ENCODE measurements around the gene ZNF213. TPM values are rescaled to one million over a fixed set of nuclear protein-coding genes. Genes with fewer than 3 reads are reported as not detected.
A peak's percentile ranks its signal among the peaks of the same experiment; 100 is the strongest.

Gene ZNF213
- total RNA-seq, 1 experiment from 2014 or later, result 15.9 TPM

GRCh38 chr16:3129137-3130131 lies 5.4 kb upstream of the ZNF213 start:
- TF ChIP-seq CTCF (conservative IDR thresholded peaks at IDR 0.05) (peak; percentile 87), EZH2 (IDR thresholded peaks at IDR 0.05; ENCODE audit: low read depth) (no peak)
- Histone ChIP-seq H3F3A (ENCODE audit: insufficient read depth, low read depth) (peaks cover 56% of the 10 kb centered on the region), H4K20me1 (ENCODE audit: insufficient read depth) (peaks cover 5% of the 10 kb centered on the region; the same call in 1 of the 2 replicates), H3K4me1 (replicated peaks; ENCODE audit: insufficient read depth) (peaks cover 5% of the 10 kb centered on the region; the same call in 1 of the 2 replicates), H3K9me3 (ENCODE audit: insufficient read depth, low read depth) (no peaks in the 10 kb centered on the region), H3K79me2 (ENCODE audit: low read depth) (peaks cover 24% of the 10 kb centered on the region), H3K4me2 (peak overlapping the region; percentile 39), H3K4me3 (no peak overlapping the region), H3K36me3 (ENCODE audit: low read depth) (no peaks in the 10 kb centered on the region), H3K27ac (no peak overlapping the region), H2AFZ (no peak overlapping the region), H3K9me2 (ENCODE audit: insufficient read depth) (no peaks in the 10 kb centered on the region), H3K27me3 (ENCODE audit: insufficient read depth, low read depth) (no peaks in the 10 kb centered on the region)
- DNase-seq, result peak; percentile 55 to 71
- ChIA-PET POLR2A (ENCODE audit: unreplicated experiment) (interaction anchor here (0.6 to 0.7 kb wide), 4 partner anchors 29 to 144 kb away, joined by 3 to 14 read pairs (median 10); no protein-coding TSS in a partner anchor), CTCF (interaction anchor here (0.6 to 2.2 kb wide), 9 partner anchors 21 to 924 kb away, joined by 3 to 38 read pairs (median 4); partner anchors contain the start of gene MLST8)
- intact Hi-C loops (cut with micrococcal nuclease; ENCODE audit: unreplicated experiment), result loop anchor here (1.0 to 5.0 kb wide), 3 partner anchors 38 to 126 kb away; no protein-coding TSS in a partner anchor
- no TSS peak for BruUV-seq (replicated peaks)

- H3K9me3 ChIP-seq (ENCODE audit: insufficient read depth, low read depth), result no peaks in the 10 kb centered on the region
- CTCF ChIA-PET, result interaction anchor here (0.6 to 0.7 kb wide), 3 partner anchors 21 to 1006 kb away, joined by 3 to 5 read pairs (median 4); no protein-coding TSS in a partner anchor
- POLR2A ChIA-PET (ENCODE audit: unreplicated experiment), result interaction anchor here (0.7 kb wide), 1 partner anchor 28 kb away, joined by 4 read pairs; no protein-coding TSS in a partner anchor
- H3K9me2 ChIP-seq (ENCODE audit: insufficient read depth), result no peaks in the 10 kb centered on the region
- H4K20me1 ChIP-seq (ENCODE audit: insufficient read depth), result peaks cover 5% of the 10 kb centered on the region; the same call in 1 of the 2 replicates
- H3K79me2 ChIP-seq (ENCODE audit: low read depth), result peaks cover 38% of the 10 kb centered on the region
- H3K36me3 ChIP-seq (ENCODE audit: low read depth), result no peaks in the 10 kb centered on the region
- no peak overlapping the region for H3K27ac ChIP-seq
- no peak overlapping the region for H3K4me2 ChIP-seq
- peaks cover 14% of the 10 kb centered on the region for H3K4me1 ChIP-seq (replicated peaks; ENCODE audit: insufficient read depth)
- H2AFZ ChIP-seq, result no peak overlapping the region
- intact Hi-C loops (cut with micrococcal nuclease; ENCODE audit: unreplicated experiment), result loop anchor here (5.0 kb wide), 1 partner anchor 35 kb away; no protein-coding TSS in a partner anchor
- H3K27me3 ChIP-seq (ENCODE audit: insufficient read depth, low read depth), result no peaks in the 10 kb centered on the region
- DNase-seq, result peak in 1 of 2 experiments; percentile 61
- H3K4me3 ChIP-seq, result no peak overlapping the region
- peaks cover 54% of the 10 kb centered on the region for H3F3A ChIP-seq (ENCODE audit: insufficient read depth, low read depth)
- BruUV-seq (replicated peaks), result no TSS peak
- TF ChIP-seq CTCF (conservative IDR thresholded peaks at IDR 0.05) (peak; percentile 67), EZH2 (IDR thresholded peaks at IDR 0.05; ENCODE audit: low read depth) (no peak)
Observed at GRCh38 chr16:3131755-3132377, 3.0 kb upstream of the ZNF213 start.

GRCh38 chr16:3133844-3134243 lies 985 bp upstream of the ZNF213 start:
- POLR2A ChIA-PET (ENCODE audit: unreplicated experiment), result interaction anchor here (0.8 to 1.8 kb wide), 2 partner anchors 16 to 1338 kb away, joined by 8 to 37 read pairs; no protein-coding TSS in a partner anchor
- intact Hi-C loops (cut with micrococcal nuclease; ENCODE audit: unreplicated experiment), result loop anchor here (5.0 kb wide), 1 partner anchor 33 kb away; no protein-coding TSS in a partner anchor

More at GRCh38 chr16:3133844-3134243, 985 bp upstream of the ZNF213 start:
- no peaks in the 10 kb centered on the region for H3K36me3 ChIP-seq (ENCODE audit: low read depth)
- H3K27ac ChIP-seq, result peak overlapping the region; percentile 68
- H4K20me1 ChIP-seq (ENCODE audit: insufficient read depth), result peaks cover 5% of the 10 kb centered on the region; the same call in 1 of the 2 replicates
- no peaks in the 10 kb centered on the region for H3K9me2 ChIP-seq (ENCODE audit: insufficient read depth)
- CTCF ChIA-PET, result no interaction called here
- H3F3A ChIP-seq (ENCODE audit: insufficient read depth, low read depth), result peaks cover 41% of the 10 kb centered on the region
- no peak for TF ChIP-seq CTCF (conservative IDR thresholded peaks at IDR 0.05)
- no peak for TF ChIP-seq EZH2 (IDR thresholded peaks at IDR 0.05; ENCODE audit: low read depth)
- peaks cover 14% of the 10 kb centered on the region for H3K4me1 ChIP-seq (replicated peaks; ENCODE audit: insufficient read depth)
- H3K79me2 ChIP-seq (ENCODE audit: low read depth), result peaks cover 40% of the 10 kb centered on the region
- BruUV-seq (replicated peaks), result no TSS peak
- no peaks in the 10 kb centered on the region for H3K27me3 ChIP-seq (ENCODE audit: insufficient read depth, low read depth)
- H3K4me2 ChIP-seq, result peak overlapping the region; percentile 100
- peak overlapping the region; percentile 88 for H3K4me3 ChIP-seq
- no peaks in the 10 kb centered on the region for H3K9me3 ChIP-seq (ENCODE audit: insufficient read depth, low read depth)
- 0 out of 2 replicates have a peak overlapping the region, but pooled peaks have one; percentile 80 for H2AFZ ChIP-seq
- no peak for DNase-seq
